Hepatocyte (in vitro differentiated cells): ENCODE measurements around the gene P2RX4. TPM values are rescaled to one million over a fixed set of nuclear protein-coding genes. Genes with fewer than 3 reads are reported as not detected.
A peak's percentile ranks its signal among the peaks of the same experiment; 100 is the strongest.

Experiments
- DNase-seq: peaks from one replicate; pipeline ENCODE4 v3.0.0-alpha.2; 2016; ENCODE audit warnings: low spot score
- H2AFZ ChIP-seq: fragments of 200-600 bp; sonication (generic); 2 replicates; pipeline ENCODE4 v1.6.0; 2016; ENCODE audit warnings: antibody characterized with exemption, mild to moderate bottlenecking
- H3K27ac ChIP-seq: fragments of 200-600 bp; sonication (generic); 2 replicates; pipeline ENCODE4 v1.5.1; 2016; ENCODE audit warnings: mild to moderate bottlenecking
- H3K27me3 ChIP-seq: fragments of 200-600 bp; sonication (generic); 2 replicates; pipeline ENCODE4 v1.6.1; 2016
- H3K36me3 ChIP-seq: fragments of 200-600 bp; sonication (generic); replicated peaks from 2 replicates; pipeline ENCODE4 v1.5.1; 2016; ENCODE audit warnings: low read depth; ENCODE audit not compliant: insufficient read depth
- H3K4me1 ChIP-seq: fragments of 200-600 bp; sonication (generic); 2 replicates; pipeline ENCODE4 v1.5.1; 2016; ENCODE audit warnings: mild to moderate bottlenecking, moderate library complexity; ENCODE audit not compliant: insufficient read depth
- H3K4me2 ChIP-seq: fragments of 200-600 bp; sonication (generic); 2 replicates; pipeline ENCODE4 v1.6.0; 2016
- H3K4me3 ChIP-seq: fragments of 200-600 bp; sonication (generic); 2 replicates; pipeline ENCODE4 v1.5.1; 2016; ENCODE audit warnings: mild to moderate bottlenecking
- H3K79me2 ChIP-seq: fragments of 200-600 bp; sonication (generic); 2 replicates; pipeline ENCODE4 v1.6.0; 2017; ENCODE audit warnings: mild to moderate bottlenecking
- H3K9me2 ChIP-seq: fragments of 200-600 bp; sonication (generic); replicated peaks from 2 replicates; pipeline ENCODE4 v1.6.0; 2017; ENCODE audit warnings: mild to moderate bottlenecking; ENCODE audit not compliant: insufficient read depth
- H3K9me3 ChIP-seq: fragments of 200-600 bp; sonication (generic); 2 replicates; pipeline ENCODE4 v1.5.1; 2016; ENCODE audit warnings: low read depth, mild to moderate bottlenecking
- H4K20me1 ChIP-seq: fragments of 200-600 bp; sonication (generic); 2 replicates; pipeline ENCODE4 v1.6.0; 2016; ENCODE audit warnings: mild to moderate bottlenecking; ENCODE audit not compliant: insufficient read depth, poor library complexity, severe bottlenecking
- CTCF ChIP-seq: fragments of 200-600 bp; sonication (generic); IDR thresholded peaks from 2 replicates; pipeline ENCODE4 v1.5.1; 2016; ENCODE audit warnings: antibody characterized with exemption, mild to moderate bottlenecking; ENCODE audit not compliant: poor library complexity
- EZH2 ChIP-seq: fragments of 200-600 bp; sonication (generic); IDR thresholded peaks from 2 replicates; pipeline ENCODE4 v1.6.1; 2016; ENCODE audit warnings: antibody characterized with exemption, mild to moderate bottlenecking, borderline replicate concordance
- EZH2phosphoT487 ChIP-seq: fragments of 200-600 bp; sonication (generic); IDR thresholded peaks from one replicate; pipeline ENCODE4 v1.6.1; 2018; ENCODE audit warnings: antibody characterized with exemption, mild to moderate bottlenecking, low read depth, moderate library complexity; ENCODE audit not compliant: unreplicated experiment, severe bottlenecking
- WGBS: methylation state at CpG from one replicate; pipeline ENCODE4 v1.1.6; 2016; ENCODE audit warnings: low lambda C conversion rate; ENCODE audit errors: missing lambda C conversion rate; 5-methylcytosine and 5-hydroxymethylcytosine counted together
- polyA plus RNA-seq: library from polyadenylated mRNA; unstranded; fragments of >200 nt; fragmentation: Nextera tagmentation; extraction: Ambion mirVana; gene quantifications from 2 replicates; pipeline ENCODE4 v1.2.1, GENCODE V29; 2016
- total RNA-seq: library from RNA; depleted of rRNA; stranded (reverse); fragments of >200 nt; gene quantifications from 2 replicates; pipeline ENCODE4 v1.2.3, GENCODE V29; 2014

Gene P2RX4
- total and polyA plus RNA-seq, 2 experiments from 2014 or later, result 81.8 to 94.6 TPM

DNA sequence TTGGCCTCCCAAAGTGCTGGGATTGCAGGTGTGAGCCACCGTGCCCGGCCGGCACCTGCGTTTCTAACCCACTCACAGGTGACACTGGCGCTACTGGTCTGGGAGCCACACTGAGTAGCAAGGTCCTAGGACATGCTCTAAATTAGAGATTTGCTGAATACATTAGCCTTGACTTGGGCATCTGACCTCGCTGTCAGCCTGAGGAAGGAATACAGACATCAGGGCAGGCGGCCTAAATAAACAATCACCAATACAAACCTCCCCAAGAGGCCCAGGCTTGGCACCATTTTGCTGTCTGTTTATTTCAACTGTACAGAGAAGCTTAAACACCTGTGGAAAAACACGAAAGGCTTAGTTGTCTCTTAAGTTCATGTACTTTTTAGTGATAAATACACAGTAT is 27.5 kb downstream of the P2RX4 start:
- 98% methylated on average over 8 of the region's 8 CpGs for WGBS
- no peaks in the 10 kb centered on the region for H3K36me3 ChIP-seq
- peaks cover 11% of the 10 kb centered on the region for H3K4me1 ChIP-seq

GRCh38 chr12:121238086-121238485 is 28.2 kb downstream of the P2RX4 start:
- no peaks in the 10 kb centered on the region for H3K9me2 ChIP-seq
- H3K4me3 ChIP-seq, result no peak overlapping the region
- no peak for DNase-seq
- H3K27ac ChIP-seq, result peak overlapping the region; percentile 68
- no peaks in the 10 kb centered on the region for H3K27me3 ChIP-seq
- WGBS, result 90% methylated on average over 4 of the region's 4 CpGs
- H3K79me2 ChIP-seq, result no peaks in the 10 kb centered on the region
- H3K4me2 ChIP-seq, result no peak overlapping the region
- H4K20me1 ChIP-seq, result no peaks in the 10 kb centered on the region
- TF ChIP-seq CTCF (no peak), EZH2 (no peak), EZH2phosphoT487 (no peak)
- no peak overlapping the region for H2AFZ ChIP-seq
- no peaks in the 10 kb centered on the region for H3K9me3 ChIP-seq
- H3K36me3 ChIP-seq, result no peaks in the 10 kb centered on the region
- H3K4me1 ChIP-seq, result peaks cover 11% of the 10 kb centered on the region

More for the DNA sequence above, 27.5 kb downstream of the P2RX4 start:
- H3K79me2 ChIP-seq, result no peaks in the 10 kb centered on the region
- no peak overlapping the region for H2AFZ ChIP-seq
- no peak for DNase-seq
- no peaks in the 10 kb centered on the region for H3K9me2 ChIP-seq
- H3K9me3 ChIP-seq, result no peaks in the 10 kb centered on the region
- no peaks in the 10 kb centered on the region for H4K20me1 ChIP-seq
- H3K27me3 ChIP-seq, result no peaks in the 10 kb centered on the region
- TF ChIP-seq EZH2 (no peak), CTCF (no peak)
- no peak overlapping the region for H3K4me3 ChIP-seq
- H3K27ac ChIP-seq, result peak overlapping the region; percentile 68
- H3K4me2 ChIP-seq, result no peak overlapping the region

GRCh38 chr12:121238604-121239350 is 28.8 kb downstream of the P2RX4 start:
- no peak overlapping the region for H3K4me2 ChIP-seq
- H3K9me3 ChIP-seq, result no peaks in the 10 kb centered on the region
- H4K20me1 ChIP-seq, result no peaks in the 10 kb centered on the region
- H3K4me3 ChIP-seq, result no peak overlapping the region
- no peaks in the 10 kb centered on the region for H3K27me3 ChIP-seq
- peak overlapping the region; percentile 31 for H3K27ac ChIP-seq
- no peaks in the 10 kb centered on the region for H3K79me2 ChIP-seq
- no peak for DNase-seq
- H2AFZ ChIP-seq, result no peak overlapping the region
- WGBS, result 78% methylated on average over 7 of the region's 7 CpGs
- peaks cover 11% of the 10 kb centered on the region for H3K4me1 ChIP-seq
- H3K36me3 ChIP-seq, result no peaks in the 10 kb centered on the region
- H3K9me2 ChIP-seq, result no peaks in the 10 kb centered on the region
- TF ChIP-seq EZH2, result no peak
- TF ChIP-seq EZH2phosphoT487, result no peak
- TF ChIP-seq CTCF, result no peak
